Activated CD4-positive, alpha-beta T cell treated with anti-CD3 and anti-CD28 coated beads for 48 hours (primary cell): ENCODE measurements around the gene ASPRV1.

Source experiments
- DNase-seq: peaks from one replicate; pipeline ENCODE4 v3.0.0-alpha.2; 2020

ASPRV1 gene

GRCh38 chr2:69988086-69988635, 26.7 kb upstream of the ASPRV1 start:
- peak; percentile 30 for DNase-seq

DNA sequence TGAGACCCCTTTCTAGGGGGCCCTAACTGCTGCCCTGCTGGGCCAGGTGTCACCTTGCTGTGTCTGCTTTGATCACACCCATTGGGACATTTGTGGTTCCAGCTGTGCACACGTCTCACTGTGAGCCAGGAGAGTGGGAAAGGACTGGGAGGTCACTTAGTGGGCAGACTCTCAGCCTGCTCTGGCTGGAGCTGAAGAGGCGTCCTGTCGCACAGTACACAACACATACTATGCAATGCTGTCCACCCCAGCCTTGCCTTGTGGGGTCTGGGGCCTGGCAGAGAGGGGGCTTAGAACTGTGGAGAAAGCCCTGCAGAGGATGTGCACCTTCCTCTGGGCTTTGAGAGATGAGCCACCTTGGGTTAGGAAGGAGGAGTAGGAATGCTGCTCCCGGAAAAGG, 25.3 kb upstream of the ASPRV1 start:
- DNase-seq: no peak

DNA sequence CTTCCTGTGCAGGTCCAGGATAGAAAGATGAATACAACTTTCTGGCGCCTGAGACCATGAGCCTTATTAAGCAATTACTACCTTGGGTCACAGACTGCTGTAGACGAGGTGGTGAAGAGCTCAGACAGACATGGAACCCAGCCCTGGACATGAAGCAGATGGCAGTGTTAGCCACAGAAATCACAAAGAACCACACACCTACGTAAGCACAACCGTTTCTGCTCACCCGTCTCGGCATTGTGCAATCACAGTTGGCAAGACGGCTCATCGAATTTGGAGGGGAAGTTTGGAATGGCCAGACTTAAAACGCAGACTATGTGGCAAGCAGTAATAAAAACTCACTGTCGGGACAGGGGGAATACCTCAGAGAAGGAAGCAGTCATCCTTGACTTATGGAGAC, 24.3 kb upstream of the ASPRV1 start:
- no peak for DNase-seq

DNA sequence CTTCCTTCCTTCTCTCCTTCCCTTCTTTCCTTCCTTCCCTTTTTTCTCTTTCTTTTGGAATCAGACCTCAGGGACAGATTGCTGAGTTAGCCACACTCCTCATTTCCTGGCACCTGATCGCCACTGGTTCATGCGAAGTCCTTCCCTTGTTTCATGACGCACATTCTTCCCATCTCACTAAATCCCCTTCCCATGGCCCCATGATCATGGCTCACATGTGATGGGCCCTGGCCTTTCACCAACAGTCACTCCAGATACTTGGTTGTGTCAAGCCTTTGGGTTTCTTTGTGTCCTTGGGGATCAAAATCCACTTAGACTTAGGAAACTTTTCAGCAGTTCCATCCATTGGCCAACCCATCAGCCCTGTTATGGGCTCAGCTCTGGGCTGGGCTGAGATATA, 23.8 kb upstream of the ASPRV1 start:
- no peak for DNase-seq

DNA sequence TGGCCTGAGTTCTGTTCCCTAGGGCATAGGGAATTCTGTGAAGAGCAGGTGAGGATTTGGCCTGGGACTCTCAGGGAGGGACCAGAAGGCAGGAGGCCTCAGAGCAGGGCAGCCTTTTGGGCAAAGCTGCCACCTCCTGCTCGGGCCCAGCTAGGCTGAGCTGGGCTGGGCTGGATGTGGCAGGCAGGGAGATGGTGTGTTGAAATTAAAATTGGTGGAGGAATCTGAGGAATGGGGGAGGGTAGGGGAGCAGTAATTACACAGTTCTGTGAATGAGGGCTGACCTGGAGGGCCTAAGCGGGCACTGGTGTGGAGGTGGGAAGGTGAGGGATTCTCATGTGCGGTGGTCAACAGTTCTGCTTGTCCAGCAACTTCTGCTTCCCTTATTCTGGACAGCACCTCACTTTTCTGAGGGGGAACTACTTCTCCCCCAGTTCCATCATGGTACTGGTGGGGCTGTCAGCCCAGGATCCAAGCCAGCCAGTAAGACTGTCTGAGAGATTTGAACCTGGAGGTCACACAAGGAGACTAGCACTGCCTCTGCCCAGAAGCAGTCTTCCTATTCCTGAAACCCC, 22.0 kb upstream of the ASPRV1 start:
- no peak for DNase-seq

DNA sequence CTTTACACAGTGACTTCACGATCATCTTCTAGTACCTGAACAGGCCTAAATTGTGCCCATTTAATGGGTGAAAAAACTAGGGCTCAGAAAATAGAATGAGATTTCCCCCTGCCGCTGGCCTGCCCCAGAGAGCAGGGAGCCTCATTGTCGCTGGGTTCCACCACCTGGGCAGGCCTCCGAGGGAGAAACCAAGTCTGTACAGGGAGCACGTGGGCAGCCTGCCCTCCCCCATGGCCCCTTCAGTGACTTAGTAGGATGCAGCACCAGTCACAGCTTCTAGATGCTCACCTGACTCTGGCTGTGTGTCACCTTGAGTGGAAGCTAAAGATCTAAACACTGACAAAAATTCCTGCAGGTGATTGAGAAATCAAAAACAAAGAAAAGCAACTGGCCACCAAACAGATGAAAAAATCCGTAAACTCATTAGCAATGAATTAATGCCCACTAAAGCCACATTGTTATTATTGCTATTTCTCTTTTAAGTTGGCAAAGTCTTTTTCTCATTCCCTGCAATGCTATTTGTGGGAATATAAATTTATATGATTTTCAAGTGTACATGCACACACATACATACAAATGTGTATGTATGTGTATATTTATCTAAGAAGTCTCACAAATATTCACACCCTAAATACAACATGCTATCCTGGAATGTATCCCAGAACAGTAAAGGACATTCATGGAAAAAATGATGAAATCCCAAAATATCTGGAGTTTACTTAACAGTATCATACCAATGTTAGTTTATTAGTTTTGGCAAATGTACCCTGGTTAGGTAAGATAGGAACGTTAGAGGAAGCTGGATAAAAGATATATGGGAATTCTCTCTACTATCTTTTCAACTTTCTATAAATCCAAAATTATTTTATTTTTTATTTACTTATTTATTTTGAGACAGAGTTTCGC, 18.7 kb upstream of the ASPRV1 start:
- no peak for DNase-seq

GRCh38 chr2:69977906-69978482, 16.6 kb upstream of the ASPRV1 start:
- no peak for DNase-seq

DNA sequence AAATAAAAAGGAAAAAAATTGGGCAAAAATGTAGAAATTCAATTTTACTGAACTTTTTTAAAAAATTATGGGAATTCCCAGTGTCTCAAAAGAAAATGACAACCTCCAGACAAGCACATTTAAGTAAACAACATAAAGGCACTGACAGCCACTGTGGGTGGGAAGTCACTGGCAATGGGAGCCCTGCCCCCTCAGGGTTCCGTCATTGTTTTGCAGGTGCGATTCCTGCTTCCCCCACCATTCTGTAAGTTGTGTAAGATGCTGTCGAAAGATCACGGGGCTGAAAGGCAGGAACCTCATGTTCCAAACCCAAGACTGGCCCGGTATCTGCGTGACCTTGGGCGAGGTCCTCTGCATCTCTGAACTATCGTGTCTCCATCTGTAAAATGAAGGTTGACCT, 15.8 kb upstream of the ASPRV1 start:
- DNase-seq: no peak

- DNase-seq: no peak
Observed at GRCh38 chr2:69975853-69976462, 14.5 kb upstream of the ASPRV1 start.

- DNase-seq: no peak
Observed at GRCh38 chr2:69975136-69975852, 13.9 kb upstream of the ASPRV1 start.

DNA sequence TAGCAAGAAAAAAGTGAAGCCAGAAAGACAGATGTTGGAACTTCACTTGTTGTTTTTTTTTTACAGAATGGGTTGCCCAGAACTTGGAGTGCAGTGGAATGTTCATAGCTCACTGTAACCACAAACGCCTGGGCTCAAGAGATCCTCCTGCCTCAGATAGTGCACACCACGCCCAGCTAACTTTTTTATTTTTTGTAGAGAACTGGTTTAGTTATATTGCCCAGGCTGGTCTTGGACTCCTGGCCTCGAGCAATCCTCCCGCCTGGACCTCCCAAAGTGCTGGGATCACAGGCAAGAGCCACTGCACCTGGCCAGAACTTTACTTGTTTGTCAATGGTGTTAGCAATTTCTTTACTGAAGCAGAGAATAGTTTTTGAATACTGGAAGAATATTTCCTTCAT, 11.9 kb upstream of the ASPRV1 start:
- no peak for DNase-seq

- DNase-seq: no peak
Observed at GRCh38 chr2:69972822-69973221, 11.4 kb upstream of the ASPRV1 start.

DNA sequence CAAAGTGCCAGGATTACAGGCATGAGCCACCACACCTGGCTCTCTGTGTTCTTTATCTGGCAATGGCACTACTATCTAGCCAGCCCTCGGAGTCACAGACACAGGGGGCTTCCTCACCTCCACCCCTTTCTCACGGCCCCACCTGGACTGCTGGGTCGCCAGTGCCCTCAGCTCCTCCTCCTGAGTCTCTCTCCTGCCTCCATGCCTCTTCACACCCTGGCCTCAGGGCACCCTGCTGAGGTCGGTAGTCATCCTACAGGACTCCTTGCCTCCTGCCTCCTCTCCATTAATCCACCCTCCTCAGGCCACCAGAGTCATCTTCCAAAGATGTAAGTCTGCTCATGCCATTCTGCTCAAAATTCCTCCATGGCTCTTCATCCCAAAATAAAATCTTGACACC, 8.6 kb upstream of the ASPRV1 start:
- DNase-seq: no peak

DNA sequence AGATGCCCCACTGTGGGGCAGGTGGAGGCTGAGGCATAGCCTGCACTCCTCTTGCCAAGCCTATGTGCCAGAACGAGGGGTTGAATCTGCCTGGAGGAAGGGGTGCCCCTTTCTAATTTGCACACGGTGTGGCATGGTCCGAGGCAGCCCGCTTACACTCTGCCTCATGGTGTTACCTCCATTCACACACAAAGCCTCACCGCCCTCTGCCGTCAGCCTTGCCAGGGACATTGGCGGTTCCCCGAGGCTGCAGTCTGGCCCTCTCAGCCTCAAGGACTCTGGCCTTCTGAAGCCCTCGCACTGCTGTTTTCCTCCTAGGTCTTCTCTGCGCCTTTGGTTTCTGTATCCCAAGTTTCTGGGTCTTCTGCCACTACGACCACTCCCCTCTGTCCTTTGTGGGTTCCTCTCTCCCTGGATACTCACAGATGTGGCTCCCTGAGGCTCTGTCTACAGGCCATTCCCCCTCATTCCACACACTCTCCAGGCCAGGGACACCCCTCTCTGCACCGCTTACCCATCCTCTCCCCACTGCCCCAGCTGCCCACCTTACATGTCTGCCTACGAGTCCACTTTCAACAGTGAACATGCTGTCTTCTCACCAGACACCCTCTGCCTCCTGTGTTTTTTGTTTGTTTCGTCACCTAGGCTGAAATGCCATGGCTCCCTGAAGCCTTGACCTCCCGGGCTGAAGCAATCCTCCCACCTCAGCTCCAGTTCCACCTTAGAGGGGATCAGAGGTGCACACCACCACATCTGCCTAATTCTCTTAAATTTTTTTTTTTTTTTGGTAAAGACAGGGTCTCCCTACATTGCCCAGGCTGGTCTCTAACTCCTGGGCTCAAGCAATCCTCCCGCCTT, 7.9 kb upstream of the ASPRV1 start:
- DNase-seq: no peak

- DNase-seq: no peak
Observed at GRCh38 chr2:69968609-69969008, 7.2 kb upstream of the ASPRV1 start.

DNA sequence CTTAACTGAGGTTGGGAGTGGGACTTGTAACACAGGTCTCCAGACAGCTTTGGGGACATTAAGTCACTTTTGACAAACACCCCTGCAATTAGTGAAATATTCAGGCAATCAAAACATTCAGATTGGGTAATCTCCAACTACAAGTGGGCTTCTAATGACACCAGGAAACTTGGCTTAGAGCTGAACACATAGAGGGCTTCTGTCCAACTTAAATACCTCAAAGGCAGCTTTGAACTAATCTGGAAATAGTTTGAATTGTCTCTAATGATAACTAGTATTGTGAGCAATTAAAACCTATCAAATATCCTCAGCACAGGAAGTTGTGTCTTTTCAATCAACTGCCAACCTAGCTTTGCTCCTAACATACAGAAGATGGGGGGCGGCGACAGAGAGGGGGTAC, 5.1 kb upstream of the ASPRV1 start:
- DNase-seq: no peak

DNA sequence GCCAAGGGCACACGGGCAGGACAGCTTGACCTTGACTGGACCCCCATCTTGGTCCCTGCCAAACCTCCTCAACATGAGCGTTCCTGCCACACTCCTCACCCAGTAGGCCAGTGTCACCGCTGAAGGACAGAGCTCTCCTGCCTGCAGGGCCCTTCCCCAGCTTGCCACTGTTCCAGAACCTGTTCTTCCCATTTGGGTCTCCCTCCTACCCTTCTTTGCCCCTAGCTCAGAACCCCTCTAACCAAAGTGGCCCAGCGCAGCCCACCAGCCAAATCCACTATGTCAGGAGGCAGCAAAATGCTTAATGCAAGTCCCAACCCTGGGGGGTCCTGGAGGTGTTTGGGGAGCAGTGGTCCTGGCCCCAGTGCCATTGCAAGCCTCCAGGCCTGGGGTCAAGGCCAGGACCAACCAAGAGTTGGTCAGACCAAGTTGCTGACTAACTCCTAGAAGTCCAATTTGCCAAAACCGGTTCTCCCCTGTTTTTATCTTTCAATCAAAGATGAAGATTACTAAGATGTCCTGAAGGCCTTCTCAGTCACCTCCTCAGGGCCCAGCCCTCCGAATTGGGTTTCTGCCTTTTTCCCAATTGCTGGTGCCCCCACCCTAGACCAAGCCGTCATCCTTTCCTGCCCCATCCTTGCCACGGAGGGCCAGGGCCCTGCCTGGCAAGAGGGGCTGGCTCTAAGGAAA, 4.5 kb upstream of the ASPRV1 start:
- no peak for DNase-seq

DNA sequence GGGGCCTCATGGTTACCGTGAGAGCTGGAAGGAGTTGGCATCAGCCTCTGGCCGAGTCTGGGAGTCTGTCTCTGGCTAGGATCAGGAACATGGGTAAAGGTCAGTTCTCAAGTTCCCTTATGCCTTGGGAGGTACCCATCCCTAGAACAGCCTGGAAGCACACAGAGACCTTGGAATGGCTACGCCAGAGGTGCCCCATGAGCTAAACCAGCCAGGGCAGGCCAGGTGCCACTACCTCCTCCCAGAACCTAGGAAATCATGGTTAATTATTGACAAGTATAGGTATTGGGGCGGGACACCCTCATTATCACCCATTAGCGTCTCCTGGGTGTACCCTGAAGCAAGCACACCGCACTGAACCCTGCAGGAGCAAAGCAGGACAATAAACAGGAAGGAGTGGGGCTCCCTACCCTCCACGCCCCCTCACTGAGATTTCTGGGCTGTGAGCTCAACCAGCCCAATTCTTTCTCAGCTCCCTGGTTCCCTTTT, 3.0 kb upstream of the ASPRV1 start:
- DNase-seq: no peak

GRCh38 chr2:69962986-69963730, 1.7 kb upstream of the ASPRV1 start:
- DNase-seq: no peak

DNA sequence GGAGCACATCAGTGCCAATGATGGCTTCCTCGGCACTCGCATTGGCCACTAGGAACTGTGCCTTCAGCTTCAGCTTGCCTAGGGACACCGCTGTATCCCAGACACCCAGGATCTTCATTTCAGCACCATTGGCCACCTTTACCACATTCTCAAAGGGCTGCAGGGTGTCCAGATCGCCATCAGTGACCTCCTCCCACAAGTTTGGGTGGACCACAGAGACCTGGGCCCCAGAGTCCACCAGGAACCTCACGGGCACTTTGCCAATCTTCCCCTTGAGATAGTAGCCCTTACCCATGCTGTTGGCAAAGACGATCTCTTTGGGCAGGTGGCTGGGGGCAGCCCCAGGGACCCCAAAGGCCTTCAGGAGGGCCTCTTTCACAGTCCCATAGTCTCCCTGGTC, 610 bp downstream of the ASPRV1 start:
- DNase-seq: no peak
